HUES6 (cell line): Measurements from ENCODE around the gene PDZD4.

Experiments used
- H3K27ac ChIP-seq: 2 replicates; pipeline ENCODE4 v1.7.0; 2013; ENCODE audit warnings: low read depth, mild to moderate bottlenecking, low read length, inconsistent platforms
- H3K27me3 ChIP-seq: 2 replicates; pipeline ENCODE4 v1.6.1; 2013; ENCODE audit warnings: low read length; ENCODE audit not compliant: control insufficient read depth, insufficient read depth
- H3K36me3 ChIP-seq: 2 replicates; pipeline ENCODE4 v1.6.1; 2013; ENCODE audit warnings: low read length; ENCODE audit not compliant: control insufficient read depth, insufficient read depth
- H3K4me1 ChIP-seq: 2 replicates; pipeline ENCODE4 v1.6.1; 2013; ENCODE audit warnings: low read length; ENCODE audit not compliant: control insufficient read depth, insufficient read depth
- H3K4me3 ChIP-seq: 2 replicates; pipeline ENCODE4 v1.5.1; 2013; ENCODE audit warnings: low read depth, low read length
- H3K9ac ChIP-seq: one replicate; pipeline ENCODE4 v1.6.1; 2013; ENCODE audit warnings: mild to moderate bottlenecking, low read length
- H3K9me3 ChIP-seq: 2 replicates; pipeline ENCODE4 v1.6.1; 2013; ENCODE audit warnings: low read depth, low read length; ENCODE audit not compliant: control insufficient read depth, insufficient read depth

Gene PDZD4

GRCh38 chrX:153794897-153795816 lies 35.2 kb downstream of the PDZD4 start:
- Histone ChIP-seq H3K27ac (peak overlapping the region; percentile 90; the same call in 1 of the 2 replicates), H3K36me3 (peaks cover 29% of the 10 kb centered on the region), H3K4me3 (peak overlapping the region; percentile 81), H3K27me3 (no peaks in the 10 kb centered on the region), H3K9me3 (peaks cover 16% of the 10 kb centered on the region; the same call in 1 of the 2 replicates), H3K4me1 (peaks cover 15% of the 10 kb centered on the region), H3K9ac (peak overlapping the region; percentile 93)

- H3K36me3 ChIP-seq, result peaks cover 35% of the 10 kb centered on the region
- peak within 1 kb of the TSS; percentile 81 for H3K4me3 ChIP-seq
- peak within 1 kb of the TSS; percentile 90 for H3K27ac ChIP-seq
- H3K27me3 ChIP-seq, result no peaks in the 10 kb centered on the region
- H3K9ac ChIP-seq, result peak within 1 kb of the TSS; percentile 93
- H3K4me1 ChIP-seq, result peaks cover 15% of the 10 kb centered on the region
- peaks cover 20% of the 10 kb centered on the region; the same call in 1 of the 2 replicates for H3K9me3 ChIP-seq
These were observed 36.1 kb downstream of the PDZD4 start, which contains the start of the genes IDH3G and SSR4 for GRCh38 chrX:153794018-153794896. Gene IDH3G, minus strand, starts transcription at chrX:153794375. Its CDS starts 49 bp downstream, at chrX:153794326. Gene SSR4, plus strand, starts transcription at chrX:153794668. Its CDS starts 20 bp downstream, at chrX:153794688.

GRCh38 chrX:153793291-153793690 lies 37.1 kb downstream of the PDZD4 start:
- H3K4me3 ChIP-seq, result peak overlapping the region; percentile 81
- no peaks in the 10 kb centered on the region for H3K27me3 ChIP-seq
- H3K27ac ChIP-seq, result no peak overlapping the region
- H3K9ac ChIP-seq, result peak overlapping the region; percentile 93
- peaks cover 15% of the 10 kb centered on the region for H3K4me1 ChIP-seq
- H3K36me3 ChIP-seq, result peaks cover 35% of the 10 kb centered on the region
- H3K9me3 ChIP-seq, result peaks cover 20% of the 10 kb centered on the region; the same call in 1 of the 2 replicates

- Histone ChIP-seq H3K27me3 (no peaks in the 10 kb centered on the region), H3K4me1 (peaks cover 15% of the 10 kb centered on the region), H3K36me3 (peaks cover 33% of the 10 kb centered on the region), H3K9ac (no peak overlapping the region), H3K9me3 (peaks cover 20% of the 10 kb centered on the region; the same call in 1 of the 2 replicates), H3K4me3 (peak overlapping the region; percentile 81; the same call in 1 of the 2 replicates), H3K27ac (no peak overlapping the region)
These were observed 38.0 kb downstream of the PDZD4 start for GRCh38 chrX:153792368-153792767.

GRCh38 chrX:153791104-153791852 lies 39.1 kb downstream of the PDZD4 start:
- H3K4me3 ChIP-seq, result no peak overlapping the region
- no peak overlapping the region for H3K9ac ChIP-seq
- H3K27me3 ChIP-seq, result no peaks in the 10 kb centered on the region
- peaks cover 32% of the 10 kb centered on the region for H3K36me3 ChIP-seq
- H3K4me1 ChIP-seq, result peaks cover 15% of the 10 kb centered on the region
- peaks cover 24% of the 10 kb centered on the region; the same call in 1 of the 2 replicates for H3K9me3 ChIP-seq
- H3K27ac ChIP-seq, result no peak overlapping the region

- Histone ChIP-seq H3K27me3 (no peaks in the 10 kb centered on the region), H3K36me3 (peaks cover 44% of the 10 kb centered on the region), H3K9ac (no peak overlapping the region), H3K4me3 (no peak overlapping the region), H3K27ac (no peak overlapping the region), H3K9me3 (peaks cover 26% of the 10 kb centered on the region; the same call in 1 of the 2 replicates), H3K4me1 (peaks cover 4% of the 10 kb centered on the region)
These were observed 40.7 kb downstream of the PDZD4 start for GRCh38 chrX:153789654-153790053.

- H3K27me3 ChIP-seq, result no peaks in the 10 kb centered on the region
- H3K27ac ChIP-seq, result no peak overlapping the region
- H3K9ac ChIP-seq, result no peak overlapping the region
- H3K36me3 ChIP-seq, result peaks cover 45% of the 10 kb centered on the region
- no peak overlapping the region for H3K4me3 ChIP-seq
- H3K9me3 ChIP-seq, result peaks cover 26% of the 10 kb centered on the region; the same call in 1 of the 2 replicates
- H3K4me1 ChIP-seq, result no peaks in the 10 kb centered on the region
These were observed 43.7 kb downstream of the PDZD4 start for GRCh38 chrX:153786669-153787068.

GRCh38 chrX:153784325-153784967 lies 45.9 kb downstream of the PDZD4 start:
- H3K36me3 ChIP-seq, result peaks cover 40% of the 10 kb centered on the region
- H3K4me1 ChIP-seq, result no peaks in the 10 kb centered on the region; the same call in 1 of the 2 replicates
- H3K27ac ChIP-seq, result no peak overlapping the region

GRCh38 chrX:153783378-153784013 lies 46.8 kb downstream of the PDZD4 start:
- Histone ChIP-seq H3K27me3 (no peaks in the 10 kb centered on the region), H3K36me3 (peaks cover 33% of the 10 kb centered on the region), H3K27ac (no peak overlapping the region), H3K4me1 (no peaks in the 10 kb centered on the region; the same call in 1 of the 2 replicates), H3K9me3 (peaks cover 21% of the 10 kb centered on the region; the same call in 1 of the 2 replicates), H3K4me3 (no peak overlapping the region), H3K9ac (no peak overlapping the region)

More at GRCh38 chrX:153784325-153784967, 45.9 kb downstream of the PDZD4 start:
- Histone ChIP-seq H3K9ac (no peak overlapping the region), H3K4me3 (no peak overlapping the region), H3K9me3 (peaks cover 21% of the 10 kb centered on the region; the same call in 1 of the 2 replicates), H3K27me3 (no peaks in the 10 kb centered on the region)
